GM12873 (cell line): ENCODE measurements around the gene CEP126.

ENCODE experiments used
- TF ChIP-seq, protein P1 (sequence below): IDR thresholded peaks from 2 replicates; pipeline ENCODE4 v1.5.1; 2012; ENCODE audit warnings: low read depth, mild to moderate bottlenecking, moderate library complexity, low read length, control low read depth; ENCODE audit not compliant: insufficient read depth; ENCODE audit errors: missing control alignments

The CEP126 gene

DNA sequence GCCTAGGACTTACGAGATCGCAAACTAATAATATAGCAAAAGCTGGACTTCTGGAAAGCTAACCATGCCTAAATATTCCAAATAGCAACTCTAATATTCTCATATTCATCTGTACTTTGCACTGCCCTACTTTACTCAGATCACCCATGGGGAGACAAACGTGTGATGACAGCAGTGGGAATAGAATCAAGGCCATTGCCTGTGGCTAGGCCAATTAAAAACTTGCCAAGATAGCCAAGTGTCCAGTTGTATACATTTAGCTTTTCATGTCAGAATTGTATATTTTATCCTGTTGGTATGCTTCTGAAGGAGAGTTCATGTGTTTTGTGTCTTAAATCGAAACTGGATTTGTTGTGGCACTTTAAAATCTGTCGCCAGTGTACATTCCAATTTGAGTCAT, 1.2 kb upstream of the CEP126 start:
- TF ChIP-seq, protein P1, sequence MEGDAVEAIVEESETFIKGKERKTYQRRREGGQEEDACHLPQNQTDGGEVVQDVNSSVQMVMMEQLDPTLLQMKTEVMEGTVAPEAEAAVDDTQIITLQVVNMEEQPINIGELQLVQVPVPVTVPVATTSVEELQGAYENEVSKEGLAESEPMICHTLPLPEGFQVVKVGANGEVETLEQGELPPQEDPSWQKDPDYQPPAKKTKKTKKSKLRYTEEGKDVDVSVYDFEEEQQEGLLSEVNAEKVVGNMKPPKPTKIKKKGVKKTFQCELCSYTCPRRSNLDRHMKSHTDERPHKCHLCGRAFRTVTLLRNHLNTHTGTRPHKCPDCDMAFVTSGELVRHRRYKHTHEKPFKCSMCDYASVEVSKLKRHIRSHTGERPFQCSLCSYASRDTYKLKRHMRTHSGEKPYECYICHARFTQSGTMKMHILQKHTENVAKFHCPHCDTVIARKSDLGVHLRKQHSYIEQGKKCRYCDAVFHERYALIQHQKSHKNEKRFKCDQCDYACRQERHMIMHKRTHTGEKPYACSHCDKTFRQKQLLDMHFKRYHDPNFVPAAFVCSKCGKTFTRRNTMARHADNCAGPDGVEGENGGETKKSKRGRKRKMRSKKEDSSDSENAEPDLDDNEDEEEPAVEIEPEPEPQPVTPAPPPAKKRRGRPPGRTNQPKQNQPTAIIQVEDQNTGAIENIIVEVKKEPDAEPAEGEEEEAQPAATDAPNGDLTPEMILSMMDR, result no peak

DNA sequence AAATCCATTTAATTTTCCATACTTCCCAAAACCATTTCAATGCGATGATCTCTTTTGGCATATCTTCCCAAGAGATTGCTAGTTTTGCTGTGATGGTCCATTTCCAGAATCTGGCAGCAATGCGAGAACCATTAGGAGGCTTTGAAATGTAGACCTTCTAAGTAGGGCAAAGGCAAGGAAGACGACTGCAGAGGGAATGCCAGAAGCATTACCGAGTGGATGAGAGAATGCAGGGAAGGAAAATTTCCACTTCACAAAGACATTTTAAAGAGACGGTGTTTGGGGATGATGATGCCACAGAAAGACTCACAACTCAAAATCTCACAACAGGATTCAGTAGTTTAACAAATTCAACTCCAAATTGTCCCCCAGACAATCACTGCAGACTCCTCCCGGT, 471 bp upstream of the CEP126 start:
- TF ChIP-seq, protein P1, result no peak

DNA sequence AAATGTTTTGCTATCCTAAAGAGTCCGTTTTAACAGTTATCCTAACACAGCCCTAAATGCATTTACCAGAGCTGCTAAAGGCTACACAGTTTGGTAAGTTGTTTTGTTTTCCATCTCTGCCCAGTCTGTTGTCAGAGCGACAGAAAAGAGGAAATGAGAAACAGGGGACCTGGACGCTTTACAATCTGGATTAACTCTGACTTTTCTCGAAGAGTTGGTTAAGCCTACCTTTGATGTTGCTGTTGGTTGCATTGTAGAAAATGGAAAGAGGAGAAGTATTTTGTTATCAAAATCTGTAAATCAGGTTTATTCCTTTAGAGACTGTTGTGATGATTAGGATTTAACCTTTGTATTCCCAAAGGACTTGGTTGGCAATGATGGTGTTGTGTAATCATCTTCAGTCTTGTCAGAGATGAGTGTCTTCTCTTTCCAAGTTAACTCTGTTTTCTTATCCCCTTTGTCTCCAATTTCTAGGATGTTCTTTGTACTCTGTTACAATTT, 1.0 kb downstream of the CEP126 start:
- TF ChIP-seq, protein P1, result no peak

DNA sequence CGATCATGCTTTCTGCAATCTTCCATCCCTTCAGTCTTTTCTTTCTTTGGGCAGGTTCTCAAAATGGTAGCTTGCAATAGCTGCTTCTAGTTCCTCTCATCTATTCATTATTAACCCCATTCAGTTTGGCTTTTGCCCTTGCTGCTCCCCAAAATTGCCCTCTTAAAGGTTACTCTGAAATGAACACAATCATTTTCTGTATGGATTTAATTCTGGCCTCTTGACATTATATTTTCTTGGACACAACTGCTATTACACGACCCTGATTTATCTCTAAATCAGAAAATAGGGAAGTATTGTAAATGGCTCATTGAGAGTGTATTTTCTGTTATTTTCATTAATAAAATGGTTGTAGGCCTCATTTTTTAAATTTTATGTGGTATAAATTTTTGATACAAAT, 1.6 kb downstream of the CEP126 start, which contains the start of gene ANGPTL5:
TSS of gene ANGPTL5 (minus strand) at position 101 of the 400 bp plus-strand sequence. CDS start 8,613 bp downstream, outside the sequence.
- TF ChIP-seq, protein P1, result no peak

DNA sequence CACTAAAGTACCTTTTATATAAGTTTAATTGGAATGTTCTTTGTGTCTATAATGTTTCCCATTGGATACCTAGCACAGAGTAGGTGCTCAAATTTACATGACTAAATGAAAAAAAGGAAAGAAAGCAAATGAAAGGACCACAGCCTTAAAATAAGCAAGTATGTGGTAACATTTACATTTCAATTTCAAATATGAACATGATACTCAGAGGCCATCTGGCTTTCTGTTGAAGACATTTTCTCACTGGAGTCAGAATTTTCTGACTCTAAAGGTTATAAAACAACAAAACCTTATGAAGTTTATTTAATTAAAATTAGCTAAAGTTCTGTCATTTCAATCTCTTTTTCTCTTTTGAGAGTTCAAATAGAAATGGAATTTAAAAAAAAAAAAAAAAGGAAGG, 2.4 kb downstream of the CEP126 start:
- TF ChIP-seq, protein P1, result no peak

DNA sequence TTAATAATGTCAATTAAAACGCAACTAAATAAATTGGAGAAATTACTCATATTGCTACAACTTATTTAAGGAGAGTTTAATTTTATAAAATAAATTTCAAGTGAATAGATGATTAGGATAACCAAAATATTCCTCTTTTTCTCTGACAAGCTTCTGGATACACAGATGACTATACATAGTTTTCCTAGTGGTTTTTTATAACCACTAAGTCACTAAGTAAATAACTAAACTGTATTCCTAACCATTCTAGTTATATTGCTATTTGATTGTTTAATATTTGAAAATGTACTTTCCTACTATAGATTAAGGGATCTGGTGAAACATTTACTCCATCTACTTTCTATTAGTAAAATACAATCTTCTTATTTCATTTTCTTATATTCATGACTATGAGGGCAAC, 6.2 kb downstream of the CEP126 start:
- TF ChIP-seq, protein P1, result no peak

DNA sequence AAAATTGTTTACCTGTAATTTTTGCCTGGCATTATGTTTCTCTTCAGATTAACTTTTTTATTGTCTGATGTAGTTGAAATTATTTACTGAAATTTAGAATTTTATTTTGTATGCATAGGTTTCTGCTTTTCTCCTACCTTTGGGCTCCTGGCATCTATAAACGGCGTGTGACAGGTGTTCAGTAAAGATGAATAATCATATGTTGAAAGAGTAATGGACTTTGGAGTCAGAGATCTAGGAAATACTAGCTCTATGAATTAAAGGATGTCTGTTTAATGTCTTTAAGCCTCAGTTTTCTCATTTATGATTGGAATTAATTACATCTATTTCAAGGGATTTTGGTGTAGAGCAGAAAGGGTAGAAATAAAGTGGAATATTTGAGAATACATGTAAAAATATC, 8.7 kb downstream of the CEP126 start:
- TF ChIP-seq, protein P1, result no peak

DNA sequence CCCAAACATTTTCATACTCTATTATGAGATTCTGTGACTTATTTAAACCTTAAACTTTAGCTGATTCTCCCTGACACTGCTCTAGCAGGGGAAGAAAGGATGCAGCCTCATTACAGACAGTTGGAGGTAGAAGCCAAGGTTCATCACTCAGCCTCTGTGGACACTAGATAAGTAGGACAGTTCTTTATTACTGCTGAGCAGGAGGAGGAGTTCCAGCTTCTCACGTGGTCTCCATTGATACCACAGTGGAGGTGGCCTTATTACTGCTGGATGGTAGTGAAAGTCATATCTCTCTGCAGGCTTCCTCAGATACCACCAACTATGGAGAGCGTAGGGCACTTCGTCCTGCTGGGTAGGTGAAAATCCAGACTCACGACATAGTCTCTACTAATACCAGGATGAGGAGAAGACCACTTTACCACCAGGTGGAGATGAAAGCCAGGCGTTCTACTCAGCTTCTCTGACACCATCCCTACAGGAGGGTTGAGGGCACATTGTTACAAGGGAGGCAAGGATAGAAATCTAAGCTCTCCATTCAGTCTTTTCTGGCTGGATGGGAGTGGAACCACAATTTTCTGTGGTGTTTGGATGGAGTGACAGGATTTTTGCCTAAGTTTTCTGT, 14.6 kb downstream of the CEP126 start:
- TF ChIP-seq, protein P1, result no peak
